Activated T-cell treated with anti-CD3 and anti-CD28 coated beads, Interleukin-2, amount 50 U/mL, for 24 hours (primary cell): ENCODE data around the gene MAN1A1.
A peak's percentile ranks its signal among the peaks of the same experiment; 100 is the strongest.
"Not testable (repeated sequence)": the region's sequence is repeated elsewhere in the genome, so short reads cannot be mapped to it uniquely, and the experiment has no call there.

Experiments
- DNase-seq: peaks from one replicate; pipeline ENCODE4 v3.0.0-alpha.2; 2020
- H3K27ac Mint-ChIP-seq: 2 replicates; pipeline ENCODE4 v1.8.0; 2020; ENCODE audit warnings: mild to moderate bottlenecking, mixed read lengths
- H3K27me3 Mint-ChIP-seq: 2 replicates; pipeline ENCODE4 v1.8.0; 2020; ENCODE audit warnings: mixed read lengths
- H3K36me3 Mint-ChIP-seq: 2 replicates; pipeline ENCODE4 v1.8.0; 2020; ENCODE audit warnings: low read depth, mixed read lengths
- H3K4me1 Mint-ChIP-seq: 2 replicates; pipeline ENCODE4 v1.8.0; 2020; ENCODE audit warnings: low read depth, mixed read lengths
- H3K4me3 Mint-ChIP-seq: 2 replicates; pipeline ENCODE4 v1.8.0; 2020; ENCODE audit warnings: mild to moderate bottlenecking, moderate library complexity, mixed read lengths
- H3K9me3 Mint-ChIP-seq: 2 replicates; pipeline ENCODE4 v1.8.0; 2020; ENCODE audit warnings: mixed read lengths

Gene MAN1A1

DNA sequence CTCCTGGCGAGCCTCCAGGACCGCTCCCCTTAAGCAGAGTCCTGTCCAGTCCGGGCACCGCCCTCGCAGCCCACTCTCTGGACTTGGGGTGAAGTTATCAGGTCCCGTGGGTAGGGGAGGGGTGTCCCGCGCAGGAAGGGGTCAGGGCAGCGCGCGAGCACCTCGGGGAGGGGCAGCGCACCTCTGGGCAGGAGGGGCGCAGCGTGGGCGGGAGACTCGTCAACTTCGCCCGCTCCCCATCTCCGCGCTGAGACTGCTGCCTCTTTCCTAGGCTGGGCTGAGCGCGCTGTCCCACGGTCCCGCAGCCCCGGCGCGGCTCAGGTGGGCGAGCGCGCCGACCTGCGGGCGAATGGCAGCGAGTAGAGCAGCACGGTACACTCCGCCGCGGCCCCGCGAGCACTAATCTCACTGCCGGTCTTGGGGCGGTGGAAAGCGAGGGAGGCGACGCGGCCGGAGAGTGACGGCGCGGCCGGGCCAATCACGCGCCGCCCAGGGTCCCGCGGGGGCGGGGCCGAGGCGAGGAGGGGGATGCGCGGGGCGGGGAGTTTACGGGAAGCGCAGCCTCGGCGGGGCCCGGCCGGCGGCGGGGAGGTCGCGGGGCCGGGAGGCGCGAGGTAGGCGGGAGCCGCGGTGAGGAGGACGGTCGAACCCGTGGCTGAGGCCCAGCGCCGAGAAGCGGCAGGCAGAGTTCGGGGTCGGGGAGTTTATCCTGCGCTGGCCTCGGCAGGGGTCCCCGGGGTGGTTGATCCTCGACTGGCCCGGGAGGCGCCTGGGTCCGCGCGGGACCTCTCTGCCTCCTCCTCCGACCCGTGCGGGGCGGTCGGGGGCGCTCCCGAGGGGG, at the start of gene MAN1A1:
MAN1A1 (minus strand) TSS at position 401 of the 841 bp plus-strand sequence. CDS start 696 bp downstream, outside the sequence.
- H3K36me3 Mint-ChIP-seq = peaks cover 35% of the 10 kb centered on the region
- peak; percentile 95 for DNase-seq
- H3K4me3 Mint-ChIP-seq = peak within 1 kb of the TSS; percentile 90
- H3K27ac Mint-ChIP-seq = peak within 1 kb of the TSS; percentile 92
- H3K9me3 Mint-ChIP-seq = no peaks in the 10 kb centered on the region
- no peaks in the 10 kb centered on the region for H3K27me3 Mint-ChIP-seq
- H3K4me1 Mint-ChIP-seq = peaks cover 54% of the 10 kb centered on the region

DNA sequence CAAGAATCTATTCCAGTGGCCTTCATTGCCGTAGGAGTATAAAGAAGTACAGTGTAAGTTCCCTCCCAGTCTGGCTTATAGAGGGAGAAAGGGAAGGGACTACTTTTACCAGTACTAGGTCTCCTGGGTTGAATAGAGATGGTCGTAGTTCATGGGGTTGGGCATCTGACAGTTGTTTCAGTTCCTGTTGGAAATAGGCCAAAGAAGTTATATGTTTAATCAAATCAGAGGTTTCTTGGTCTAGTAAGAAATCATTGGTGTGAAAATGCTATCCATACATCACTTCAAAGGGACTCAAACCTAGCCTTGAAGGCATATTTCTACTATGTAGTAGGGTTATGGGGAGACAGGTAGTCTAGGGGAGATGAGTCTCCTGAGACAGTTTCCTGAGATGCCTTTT, 45.6 kb upstream of the MAN1A1 start:
- H3K27ac Mint-ChIP-seq = no peak overlapping the region
- no peaks in the 10 kb centered on the region for H3K36me3 Mint-ChIP-seq
- peaks cover 6% of the 10 kb centered on the region for H3K9me3 Mint-ChIP-seq
- H3K27me3 Mint-ChIP-seq = no peaks in the 10 kb centered on the region
- no peak for DNase-seq
- no peak overlapping the region for H3K4me3 Mint-ChIP-seq
- H3K4me1 Mint-ChIP-seq = no peaks in the 10 kb centered on the region

DNA sequence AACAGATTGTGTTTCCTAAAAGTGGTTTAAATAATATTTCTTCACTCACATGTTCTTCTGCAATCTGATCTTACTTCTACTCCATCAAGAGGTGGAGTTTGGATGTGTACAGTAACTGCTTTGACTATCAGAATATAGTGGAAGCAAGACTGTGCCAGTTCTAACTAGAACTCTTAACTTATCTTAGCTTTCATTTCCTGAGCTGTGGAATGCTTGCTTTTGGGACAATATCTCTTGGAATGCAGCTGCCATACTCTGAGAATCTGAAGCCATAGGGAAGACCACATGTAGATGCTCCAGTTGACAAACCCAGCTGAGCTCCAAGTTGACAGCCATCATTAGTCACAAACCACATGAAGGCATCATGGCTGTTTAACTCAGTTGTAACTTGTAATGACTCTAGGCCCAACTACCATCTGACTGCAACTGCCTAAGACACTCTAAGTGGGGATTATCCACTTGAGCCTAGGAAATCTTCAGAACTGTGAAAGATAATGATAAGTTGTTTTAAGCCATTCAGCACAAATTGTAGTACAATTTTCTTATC, 40.8 kb upstream of the MAN1A1 start:
- Mint-ChIP-seq H3K9me3 (peaks cover 4% of the 10 kb centered on the region), H3K27me3 (no peaks in the 10 kb centered on the region), H3K4me3 (no peak overlapping the region), H3K36me3 (peaks cover 2% of the 10 kb centered on the region), H3K27ac (no peak overlapping the region), H3K4me1 (no peaks in the 10 kb centered on the region)
- no peak for DNase-seq

DNA sequence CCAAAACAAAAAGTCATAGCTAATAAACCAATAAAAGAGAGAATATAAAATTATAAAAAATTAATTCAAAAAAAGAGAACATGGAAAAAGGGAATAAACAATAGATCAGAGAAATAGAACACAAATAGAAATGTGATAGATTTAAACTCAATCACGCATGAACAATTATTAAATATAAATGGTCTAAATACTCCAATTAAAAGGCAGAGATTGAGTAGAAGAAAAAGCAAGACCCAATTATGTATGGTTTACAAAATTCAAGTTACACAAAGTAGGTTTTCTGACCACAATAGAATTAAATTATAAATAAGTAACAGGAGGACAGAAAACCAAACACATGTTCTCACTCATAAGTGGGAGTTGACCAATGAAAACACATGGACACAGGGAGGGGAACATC, 36.4 kb upstream of the MAN1A1 start:
- DNase-seq = no peak
- no peaks in the 10 kb centered on the region for H3K27me3 Mint-ChIP-seq
- peaks cover 5% of the 10 kb centered on the region for H3K9me3 Mint-ChIP-seq
- H3K36me3 Mint-ChIP-seq = peaks cover 5% of the 10 kb centered on the region
- no peaks in the 10 kb centered on the region for H3K4me1 Mint-ChIP-seq
- no peak overlapping the region for H3K4me3 Mint-ChIP-seq
- no peak overlapping the region for H3K27ac Mint-ChIP-seq

DNA sequence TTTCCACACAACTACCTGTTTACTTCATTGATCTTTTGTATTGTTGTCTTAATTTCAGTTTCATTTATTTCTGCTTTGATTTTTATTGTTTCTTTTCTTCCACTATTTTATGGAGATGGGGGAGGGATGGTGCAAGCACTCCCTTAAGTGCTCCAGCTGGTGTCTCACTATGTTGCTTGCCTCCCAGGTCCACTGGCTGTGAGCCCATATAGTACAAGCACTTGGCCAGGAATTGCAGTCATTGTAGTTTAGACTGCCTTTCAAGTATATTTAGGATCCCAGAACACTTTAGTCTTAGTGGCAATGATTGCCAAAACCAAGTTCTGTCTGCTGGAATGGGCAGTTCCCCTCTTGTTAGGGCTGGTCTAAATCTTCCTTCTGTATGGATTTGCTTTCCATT, 34.9 kb upstream of the MAN1A1 start:
- H3K27me3 Mint-ChIP-seq = no peaks in the 10 kb centered on the region
- peaks cover 14% of the 10 kb centered on the region for H3K9me3 Mint-ChIP-seq
- H3K4me3 Mint-ChIP-seq = no peak overlapping the region
- H3K27ac Mint-ChIP-seq = no peak overlapping the region
- peaks cover 5% of the 10 kb centered on the region for H3K36me3 Mint-ChIP-seq
- H3K4me1 Mint-ChIP-seq = no peaks in the 10 kb centered on the region
- no peak for DNase-seq

DNA sequence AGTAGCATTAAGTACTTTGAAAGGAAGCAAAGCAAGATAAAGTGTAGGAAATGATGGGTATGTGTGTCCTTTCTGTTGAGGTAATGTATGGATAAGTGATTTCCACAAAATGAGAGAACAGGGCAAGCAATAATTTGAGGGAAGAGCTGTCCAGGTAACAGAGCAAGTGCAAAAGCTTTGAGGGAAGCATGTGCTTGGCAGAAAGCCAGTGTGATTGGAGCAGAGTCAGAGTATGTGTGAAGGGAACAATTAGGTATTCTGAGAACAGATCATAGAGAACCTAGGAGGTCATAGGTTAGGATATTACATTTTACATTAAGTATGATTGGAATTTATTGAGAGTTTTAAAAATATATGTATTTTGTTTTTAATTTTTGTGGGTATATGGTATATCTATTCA, 30.2 kb upstream of the MAN1A1 start:
- peaks cover 14% of the 10 kb centered on the region for H3K36me3 Mint-ChIP-seq
- peaks cover 13% of the 10 kb centered on the region for H3K9me3 Mint-ChIP-seq
- H3K4me1 Mint-ChIP-seq = no peaks in the 10 kb centered on the region
- no peaks in the 10 kb centered on the region for H3K27me3 Mint-ChIP-seq
- no peak overlapping the region for H3K27ac Mint-ChIP-seq
- no peak for DNase-seq
- no peak overlapping the region for H3K4me3 Mint-ChIP-seq

DNA sequence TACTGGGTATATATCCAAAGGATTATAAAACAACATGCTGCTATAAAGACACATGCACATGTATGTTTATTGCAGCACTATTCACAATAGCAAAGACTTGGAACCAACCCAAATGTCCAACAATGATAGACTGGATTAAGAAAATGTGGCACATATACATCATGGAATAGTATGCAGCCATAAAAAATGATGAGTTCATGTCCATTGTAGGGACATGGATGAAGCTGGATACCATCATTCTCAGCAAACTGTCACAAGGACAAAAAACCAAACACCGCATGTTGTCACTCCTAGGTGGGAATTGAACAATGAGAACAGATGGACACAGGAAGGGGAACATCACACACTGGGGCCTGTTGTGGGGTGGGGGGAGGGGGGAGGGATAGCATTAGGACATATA, 27.5 kb upstream of the MAN1A1 start:
- H3K27ac Mint-ChIP-seq, DNase-seq, H3K4me3 Mint-ChIP-seq, H3K27me3 Mint-ChIP-seq, H3K4me1 Mint-ChIP-seq: not testable (repeated sequence)
- Mint-ChIP-seq H3K9me3 (peaks cover 17% of the 10 kb centered on the region), H3K36me3 (peaks cover 13% of the 10 kb centered on the region)

DNA sequence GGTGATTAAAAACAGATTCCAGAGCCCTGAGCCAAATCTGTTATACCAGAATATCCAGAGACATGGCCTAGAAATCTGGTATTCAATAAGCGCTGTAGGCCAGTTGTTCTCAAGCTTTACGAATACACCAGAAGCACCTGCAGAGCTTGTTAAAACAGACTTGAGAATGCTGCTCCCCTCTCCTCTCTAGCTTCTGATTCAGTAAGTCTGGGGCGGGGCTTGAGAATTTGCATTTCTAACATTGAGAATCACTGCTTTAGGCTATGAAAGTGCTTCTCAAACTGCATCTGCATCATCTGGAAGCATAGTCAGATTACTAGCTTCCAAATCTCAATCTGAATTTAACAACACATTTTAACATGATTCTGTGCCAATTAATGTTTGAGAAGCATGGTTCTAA, 20.5 kb upstream of the MAN1A1 start:
- Mint-ChIP-seq H3K36me3 (peaks cover 5% of the 10 kb centered on the region), H3K4me1 (no peaks in the 10 kb centered on the region), H3K27me3 (no peaks in the 10 kb centered on the region), H3K4me3 (no peak overlapping the region), H3K9me3 (peaks cover 6% of the 10 kb centered on the region), H3K27ac (no peak overlapping the region)
- DNase-seq = no peak

DNA sequence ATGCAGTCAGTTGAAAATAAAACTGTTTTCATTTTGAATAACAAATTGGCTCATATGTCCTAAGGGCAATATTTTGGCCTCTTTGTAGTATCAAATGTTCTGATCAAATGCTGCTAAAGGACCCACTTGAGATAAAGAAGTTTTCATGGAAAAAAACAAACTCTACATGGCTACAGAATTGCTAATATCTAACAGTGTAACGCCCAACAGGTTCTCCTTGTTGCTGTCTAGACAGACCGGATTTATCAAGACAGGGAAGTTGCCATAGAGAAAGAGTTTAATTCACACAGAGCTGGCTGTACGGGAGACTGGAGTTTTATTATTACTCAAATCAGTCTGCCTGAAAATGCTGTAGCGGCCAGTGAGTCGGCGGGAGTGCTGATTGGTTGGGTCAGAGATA, 19.4 kb upstream of the MAN1A1 start:
- Mint-ChIP-seq H3K4me1 (no peaks in the 10 kb centered on the region), H3K4me3 (no peak overlapping the region), H3K27me3 (no peaks in the 10 kb centered on the region), H3K27ac (no peak overlapping the region), H3K9me3 (peaks cover 8% of the 10 kb centered on the region), H3K36me3 (peaks cover 10% of the 10 kb centered on the region)
- no peak for DNase-seq

DNA sequence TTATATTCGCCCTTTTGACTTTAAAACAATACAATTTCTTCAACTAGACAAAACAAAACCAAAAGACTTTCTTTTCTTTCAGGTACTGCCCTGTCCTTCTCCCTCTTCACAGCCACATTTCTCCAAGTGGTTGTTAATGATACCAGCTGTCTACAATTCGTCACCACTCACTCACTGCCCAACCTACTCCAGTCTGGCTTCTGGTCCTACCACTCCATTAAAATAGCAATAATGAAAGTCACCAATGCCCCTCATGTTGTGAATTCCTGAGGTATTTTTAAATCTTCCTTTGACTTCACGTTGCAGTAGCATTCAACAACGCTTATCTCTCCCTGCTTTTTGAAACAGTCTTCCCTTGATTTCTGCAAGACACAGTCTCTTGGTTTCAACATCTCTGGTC, 11.6 kb upstream of the MAN1A1 start:
- Mint-ChIP-seq H3K27ac (no peak overlapping the region), H3K4me1 (peaks cover 9% of the 10 kb centered on the region), H3K9me3 (peaks cover 4% of the 10 kb centered on the region), H3K27me3 (no peaks in the 10 kb centered on the region), H3K4me3 (no peak overlapping the region), H3K36me3 (peaks cover 8% of the 10 kb centered on the region)
- no peak for DNase-seq

DNA sequence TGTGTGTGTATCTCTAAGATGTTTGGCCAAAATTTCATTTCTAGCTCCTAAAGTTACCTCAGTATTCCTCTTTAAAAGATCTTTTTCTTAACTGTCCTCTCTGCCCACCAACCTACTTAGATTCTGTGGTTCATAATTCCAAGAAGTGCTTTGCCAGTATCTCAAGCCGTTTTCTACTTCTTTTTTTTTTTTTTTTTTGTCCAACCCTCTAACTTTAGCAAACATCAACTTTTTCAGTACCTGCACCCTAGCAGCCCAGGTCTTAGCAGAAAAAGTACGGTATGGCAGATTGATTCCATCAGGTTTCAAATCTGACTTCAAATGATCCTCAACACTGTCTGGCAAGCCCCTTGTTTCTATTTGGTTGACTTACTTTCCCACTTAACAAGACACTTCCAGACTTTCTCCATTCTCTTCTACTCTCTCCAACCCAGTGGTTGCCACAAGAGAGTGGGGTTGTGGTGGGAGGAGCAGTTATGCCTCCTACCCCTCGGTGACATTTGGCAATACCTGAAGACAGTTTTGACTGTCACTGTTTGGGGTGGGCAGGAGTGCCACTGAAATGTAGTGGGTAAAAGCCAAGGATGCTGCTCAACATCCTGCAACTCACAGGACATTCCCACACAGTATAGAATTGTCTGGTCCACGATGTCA, 10.8 kb upstream of the MAN1A1 start:
- H3K9me3 Mint-ChIP-seq = peaks cover 4% of the 10 kb centered on the region
- H3K27me3 Mint-ChIP-seq = no peaks in the 10 kb centered on the region
- H3K4me3 Mint-ChIP-seq = no peak overlapping the region
- peaks cover 9% of the 10 kb centered on the region for H3K4me1 Mint-ChIP-seq
- no peak for DNase-seq
- peaks cover 7% of the 10 kb centered on the region for H3K36me3 Mint-ChIP-seq
- no peak overlapping the region for H3K27ac Mint-ChIP-seq

DNA sequence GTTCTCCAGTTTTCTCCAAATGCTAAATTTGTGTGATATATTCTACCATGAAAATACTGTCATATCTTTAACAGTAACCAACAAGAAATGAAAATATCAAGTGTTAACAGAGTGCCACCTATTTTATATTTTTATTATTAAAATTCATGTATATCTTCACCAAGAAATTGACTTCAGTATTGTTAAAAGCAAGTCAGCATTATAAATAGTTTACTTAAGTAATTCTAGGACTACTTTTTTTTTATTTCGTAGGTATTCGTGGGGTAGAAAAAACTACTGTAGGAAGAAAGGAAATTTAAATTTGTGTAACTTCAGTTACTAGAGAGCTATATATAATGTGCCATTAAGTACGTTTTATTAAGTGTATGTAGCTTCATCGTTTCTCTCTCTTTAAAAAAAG, 6.3 kb upstream of the MAN1A1 start:
- H3K27ac Mint-ChIP-seq = no peak overlapping the region
- peaks cover 29% of the 10 kb centered on the region for H3K4me1 Mint-ChIP-seq
- no peaks in the 10 kb centered on the region for H3K36me3 Mint-ChIP-seq
- no peak overlapping the region for H3K4me3 Mint-ChIP-seq
- no peaks in the 10 kb centered on the region for H3K9me3 Mint-ChIP-seq
- DNase-seq = no peak
- no peaks in the 10 kb centered on the region for H3K27me3 Mint-ChIP-seq

DNA sequence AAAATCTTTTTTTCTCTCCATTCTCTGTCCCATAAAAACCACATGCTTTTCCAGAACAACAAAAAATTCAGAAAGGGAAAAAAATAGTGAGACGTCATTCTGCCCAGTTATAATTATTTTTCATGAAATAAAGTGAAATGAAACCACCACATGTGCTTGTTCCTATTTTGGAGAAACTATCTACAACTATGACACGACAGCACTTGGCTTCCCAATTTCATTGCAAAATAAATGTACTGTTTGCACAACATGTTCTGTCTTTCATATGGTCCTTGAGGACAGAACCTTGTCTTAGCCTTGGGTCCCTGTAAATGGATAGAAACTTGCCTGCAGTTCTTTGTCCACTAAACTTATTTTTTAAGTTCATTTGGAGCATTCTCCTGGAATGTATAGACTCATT, 5.6 kb upstream of the MAN1A1 start:
- H3K27me3 Mint-ChIP-seq = no peaks in the 10 kb centered on the region
- H3K9me3 Mint-ChIP-seq = no peaks in the 10 kb centered on the region
- no peak overlapping the region for H3K27ac Mint-ChIP-seq
- H3K36me3 Mint-ChIP-seq = no peaks in the 10 kb centered on the region
- DNase-seq = no peak
- H3K4me3 Mint-ChIP-seq = no peak overlapping the region
- H3K4me1 Mint-ChIP-seq = peaks cover 25% of the 10 kb centered on the region

DNA sequence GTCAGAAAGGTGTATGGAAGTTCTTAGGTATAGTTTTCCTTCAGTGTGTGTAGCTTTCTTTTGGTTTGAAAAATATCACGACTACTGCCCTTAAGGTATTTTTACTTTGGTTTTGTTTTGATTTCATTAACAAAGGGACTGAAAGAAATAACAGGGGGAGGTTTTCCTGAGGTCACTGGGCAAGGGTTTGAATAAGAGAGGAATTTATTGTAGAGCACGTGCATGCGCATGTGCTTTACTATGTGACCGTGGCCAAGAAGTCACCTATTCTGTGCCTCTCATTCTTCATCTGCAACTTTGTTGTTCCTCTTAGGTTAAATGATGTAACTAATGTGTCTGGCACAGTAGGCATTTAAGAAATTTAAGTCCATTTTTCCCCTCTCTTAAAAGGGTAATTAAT, 4.1 kb upstream of the MAN1A1 start:
- Mint-ChIP-seq H3K4me1 (peaks cover 20% of the 10 kb centered on the region), H3K4me3 (no peak overlapping the region), H3K36me3 (no peaks in the 10 kb centered on the region), H3K27ac (no peak overlapping the region), H3K27me3 (no peaks in the 10 kb centered on the region), H3K9me3 (no peaks in the 10 kb centered on the region)
- no peak for DNase-seq

DNA sequence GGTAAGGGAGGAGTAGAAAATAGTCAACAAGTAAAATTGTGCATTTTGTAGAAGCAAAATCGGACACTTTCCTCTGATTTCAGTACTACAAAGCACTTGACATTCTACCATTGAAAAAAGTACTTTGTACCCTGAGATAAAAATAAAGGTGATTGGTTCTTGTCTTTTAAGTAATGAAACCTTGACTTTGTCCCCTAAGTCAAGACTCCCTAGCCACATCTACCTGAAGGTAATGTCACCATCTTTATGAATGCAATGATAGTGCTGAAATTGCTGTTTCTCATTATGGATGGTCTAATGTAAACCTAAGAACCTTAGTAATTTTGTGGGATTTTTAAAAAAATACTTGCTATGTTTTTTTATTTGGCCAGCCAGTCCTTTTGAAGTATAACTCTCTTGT, 2.4 kb upstream of the MAN1A1 start:
- no peak overlapping the region for H3K4me3 Mint-ChIP-seq
- no peaks in the 10 kb centered on the region for H3K9me3 Mint-ChIP-seq

More for the DNA sequence above, 2.4 kb upstream of the MAN1A1 start:
- no peak for DNase-seq
- peaks cover 13% of the 10 kb centered on the region for H3K36me3 Mint-ChIP-seq
- no peaks in the 10 kb centered on the region for H3K27me3 Mint-ChIP-seq
- peaks cover 31% of the 10 kb centered on the region for H3K4me1 Mint-ChIP-seq
- no peak overlapping the region for H3K27ac Mint-ChIP-seq
